NCI-H2107 treated with DMSO at 0.1 percent for 48 hours (cell line): Measurements from ENCODE around the gene TBC1D3D.
"Not testable (repeated sequence)": the region's sequence is repeated elsewhere in the genome, so short reads cannot be mapped to it uniquely, and the experiment has no call there.

Experiments
- DNase-seq: peaks from one replicate; lab custom pipeline; 2025; ENCODE audit not compliant: unreplicated experiment; lab: John Stamatoyannopoulos, UW

The TBC1D3D gene

DNA sequence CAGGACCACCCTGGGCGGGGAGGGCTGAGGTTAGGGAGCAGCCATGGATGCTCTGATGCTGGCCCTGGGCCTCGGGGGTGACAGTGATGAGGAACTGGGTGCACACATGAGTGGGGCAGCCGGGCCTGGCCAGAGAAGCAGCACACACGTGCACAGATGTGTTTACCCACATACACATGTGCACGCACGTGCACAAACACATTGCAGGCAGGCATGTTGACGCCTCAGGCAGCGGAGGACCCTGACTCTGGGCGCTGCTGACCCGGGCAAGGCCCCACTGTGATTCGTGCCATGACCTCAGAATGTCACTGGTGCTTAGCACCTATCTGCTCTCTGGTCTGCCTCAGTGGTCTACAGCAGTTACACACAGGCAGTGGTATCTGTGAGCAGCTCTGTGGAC, at the start of gene TBC1D3D:
TSS of gene TBC1D3D (plus strand) at position 301 of the 400 bp plus-strand sequence. CDS start 1,585 bp downstream, outside the sequence.
- not testable (repeated sequence) for DNase-seq

DNA sequence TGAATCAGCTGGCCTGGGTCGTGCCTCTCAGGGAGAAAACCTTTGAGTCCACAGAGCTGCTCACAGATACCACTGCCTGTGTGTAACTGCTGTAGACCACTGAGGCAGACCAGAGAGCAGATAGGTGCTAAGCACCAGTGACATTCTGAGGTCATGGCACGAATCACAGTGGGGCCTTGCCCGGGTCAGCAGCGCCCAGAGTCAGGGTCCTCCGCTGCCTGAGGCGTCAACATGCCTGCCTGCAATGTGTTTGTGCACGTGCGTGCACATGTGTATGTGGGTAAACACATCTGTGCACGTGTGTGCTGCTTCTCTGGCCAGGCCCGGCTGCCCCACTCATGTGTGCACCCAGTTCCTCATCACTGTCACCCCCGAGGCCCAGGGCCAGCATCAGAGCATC, 14.8 kb upstream of the TBC1D3D start, which contains the start of gene TBC1D3L:
TSS of gene TBC1D3L (minus strand) at position 101 of the 400 bp plus-strand sequence. CDS start 1,540 bp downstream, outside the sequence.
- not testable (repeated sequence) for DNase-seq
